Left ventricle myocardium inferior (tissue), 1 donor: Measurements from ENCODE around the gene C1QTNF9. TPM values are rescaled to one million over a fixed set of nuclear protein-coding genes. Genes with fewer than 3 reads are reported as not detected.

Experiments
- DNase-seq: peaks from one replicate; pipeline ENCODE4 v3.0.0-alpha.2; 2020
- H3K27ac ChIP-seq: fragments of 200-600 bp; replicated peaks from 2 replicates; pipeline ENCODE4 v1.8.0; 2021
- H3K27me3 ChIP-seq: fragments of 200-600 bp; 2 replicates; pipeline ENCODE4 v1.8.0; 2021; ENCODE audit warnings: low read depth
- H3K36me3 ChIP-seq: fragments of 200-600 bp; 2 replicates; pipeline ENCODE4 v1.8.0; 2021
- H3K4me1 ChIP-seq: fragments of 200-600 bp; 2 replicates; pipeline ENCODE4 v1.8.0; 2021
- H3K4me3 ChIP-seq: fragments of 200-600 bp; 2 replicates; pipeline ENCODE4 v1.8.0; 2021; ENCODE audit warnings: mild to moderate bottlenecking, moderate library complexity
- H3K9me3 ChIP-seq: fragments of 200-600 bp; replicated peaks from 2 replicates; pipeline ENCODE4 v1.8.0; 2021
- CTCF ChIP-seq: fragments of 200-600 bp; IDR thresholded peaks from 2 replicates; pipeline ENCODE4 v1.8.0; 2021; ENCODE audit warnings: antibody characterized with exemption, mild to moderate bottlenecking, borderline replicate concordance
- intact Hi-C: fragments of 100-400 bp; cut with micrococcal nuclease; formaldehyde crosslinking; loops from one replicate; pipeline ENCODE4 v1.11.0; 2022
- total RNA-seq: library from RNA; stranded (reverse); fragmentation: NEBNext Ultra II Directional; extraction: Animal tissue kit (Norgen Biotek cat#: 25700); gene quantifications from one replicate; pipeline ENCODE4 v1.2.1, GENCODE V29; 2021
- donor health status: DM: no; HTN: yes; CAD: no; lungs with severe emphysema.

C1QTNF9 gene
- total RNA-seq, 1 donor from 2014 or later: 3.0 TPM

- peak overlapping the region; percentile 43 for H3K4me3 ChIP-seq
- intact Hi-C loops: no loop called here
- no peak for DNase-seq
- peak overlapping the region; percentile 76 for H3K27ac ChIP-seq
- H3K4me1 ChIP-seq: peaks cover 60% of the 10 kb centered on the region
- no peaks in the 10 kb centered on the region for H3K27me3 ChIP-seq
- no peaks in the 10 kb centered on the region for H3K9me3 ChIP-seq
- TF ChIP-seq CTCF: no peak
- no peaks in the 10 kb centered on the region for H3K36me3 ChIP-seq
These were observed 41.6 kb upstream of the C1QTNF9 start for GRCh38 chr13:24267801-24268200.

DNA sequence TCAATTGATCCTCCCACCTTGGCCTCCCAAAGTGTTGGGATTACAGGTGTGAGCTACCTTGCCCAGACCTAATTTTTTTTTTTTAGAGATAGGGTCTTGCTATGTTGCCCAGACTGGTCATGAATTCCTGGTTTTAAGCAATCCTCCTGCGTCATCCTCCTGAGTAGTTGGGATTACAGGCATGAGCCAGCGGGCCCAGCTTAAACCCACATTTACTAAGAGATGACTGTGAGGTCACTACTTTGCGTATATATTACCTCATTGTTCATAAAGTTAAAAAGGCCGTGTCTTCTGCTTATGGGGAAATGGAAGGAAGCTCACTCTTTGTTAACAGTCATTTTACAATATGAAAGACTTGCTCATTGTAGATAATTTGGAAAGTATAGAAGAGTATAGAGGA lies 39.6 kb upstream of the C1QTNF9 start:
- H3K27ac ChIP-seq: peak overlapping the region; percentile 91
- H3K27me3 ChIP-seq: no peaks in the 10 kb centered on the region
- H3K4me3 ChIP-seq: no peak overlapping the region
- H3K36me3 ChIP-seq: no peaks in the 10 kb centered on the region
- H3K4me1 ChIP-seq: peaks cover 62% of the 10 kb centered on the region
- intact Hi-C loops: no loop called here
- H3K9me3 ChIP-seq: no peaks in the 10 kb centered on the region
- no peak for DNase-seq
- no peak for TF ChIP-seq CTCF

GRCh38 chr13:24270639-24271141 lies 38.7 kb upstream of the C1QTNF9 start:
- intact Hi-C loops: no loop called here
- H3K36me3 ChIP-seq: no peaks in the 10 kb centered on the region
- peak overlapping the region; percentile 91 for H3K27ac ChIP-seq
- DNase-seq: peak; percentile 65
- peaks cover 65% of the 10 kb centered on the region for H3K4me1 ChIP-seq
- H3K27me3 ChIP-seq: no peaks in the 10 kb centered on the region
- no peaks in the 10 kb centered on the region for H3K9me3 ChIP-seq
- peak; percentile 21 for TF ChIP-seq CTCF
- peak overlapping the region; percentile 57 for H3K4me3 ChIP-seq

DNA sequence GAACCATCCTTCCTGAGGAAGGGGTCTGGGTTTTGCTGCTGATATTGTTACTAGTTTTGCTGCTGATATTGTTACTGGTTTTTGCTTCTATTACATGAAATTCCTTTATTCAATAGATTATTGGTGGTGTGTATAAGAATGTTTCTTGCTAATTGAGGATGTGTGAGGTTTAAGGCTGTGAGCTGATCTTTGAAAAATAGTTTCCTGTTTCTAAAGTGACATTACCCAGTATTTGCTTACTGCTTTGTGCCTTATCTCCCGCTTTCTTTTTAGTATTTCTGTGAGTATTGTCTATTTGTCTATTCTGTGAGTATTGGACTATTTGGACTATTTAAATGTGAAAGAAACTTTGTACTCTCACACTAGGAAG lies 38.2 kb upstream of the C1QTNF9 start:
- H3K9me3 ChIP-seq: no peaks in the 10 kb centered on the region
- no peak for TF ChIP-seq CTCF
- peak overlapping the region; percentile 57 for H3K4me3 ChIP-seq
- no peak for DNase-seq
- H3K4me1 ChIP-seq: peaks cover 67% of the 10 kb centered on the region
- H3K27ac ChIP-seq: peak overlapping the region; percentile 91
- intact Hi-C loops: no loop called here
- H3K36me3 ChIP-seq: no peaks in the 10 kb centered on the region
- H3K27me3 ChIP-seq: no peaks in the 10 kb centered on the region

- intact Hi-C loops: no loop called here
These were observed 37.6 kb upstream of the C1QTNF9 start for GRCh38 chr13:24271601-24272451.

More at GRCh38 chr13:24271601-24272451, 37.6 kb upstream of the C1QTNF9 start:
- Histone ChIP-seq H3K36me3 (no peaks in the 10 kb centered on the region), H3K27me3 (no peaks in the 10 kb centered on the region), H3K4me1 (peaks cover 67% of the 10 kb centered on the region), H3K4me3 (peak overlapping the region; percentile 57), H3K27ac (peak overlapping the region; percentile 91), H3K9me3 (no peaks in the 10 kb centered on the region)
- no peak for TF ChIP-seq CTCF
- peak; percentile 75 for DNase-seq
